Fibroblast of skin of right quadriceps (primary cell): ENCODE data around the gene NR3C1.

Experiments
- DNase-seq: peaks from one replicate; pipeline ENCODE4 v3.0.0-alpha.2; 2013

The NR3C1 gene

DNA sequence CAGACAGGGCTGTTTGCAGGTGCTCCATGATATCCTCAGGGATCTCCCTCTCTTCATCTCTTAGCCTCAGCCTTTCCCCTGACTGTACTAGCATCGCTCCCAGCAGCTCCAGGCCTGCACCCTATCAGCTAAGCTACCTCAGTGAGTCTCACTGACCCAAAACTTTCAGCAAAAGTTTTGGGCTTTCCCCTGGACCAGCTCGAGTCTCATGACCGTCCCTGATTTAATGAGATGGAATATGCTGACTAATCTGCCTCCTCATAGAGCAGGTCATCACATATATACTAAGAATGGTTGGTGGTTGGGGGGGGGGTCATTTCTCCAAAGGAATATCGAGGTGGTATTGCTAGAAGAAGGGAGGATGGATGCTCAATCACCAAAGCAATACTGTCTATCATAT, 151.5 kb downstream of the NR3C1 start:
- DNase-seq, result no peak

DNA sequence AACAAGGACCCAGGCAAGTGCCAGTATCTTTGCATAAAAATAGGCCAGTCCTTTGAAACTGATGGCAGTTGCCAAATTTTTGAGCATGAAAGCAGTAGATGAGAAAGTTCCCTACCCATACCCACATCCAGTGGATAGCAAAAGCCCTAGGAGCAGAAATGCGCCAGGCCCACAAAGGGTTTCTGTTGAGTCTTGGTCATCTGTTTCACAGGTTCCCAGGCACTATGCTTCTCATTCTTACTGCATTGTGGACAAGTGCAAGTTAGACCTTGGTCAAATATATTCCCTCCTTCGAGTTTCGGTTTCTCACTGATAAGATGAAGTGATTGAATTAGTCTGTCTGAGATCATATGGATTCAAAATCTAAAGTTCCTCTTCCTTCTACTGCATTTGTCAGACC, 152.3 kb downstream of the NR3C1 start:
- no peak for DNase-seq

DNA sequence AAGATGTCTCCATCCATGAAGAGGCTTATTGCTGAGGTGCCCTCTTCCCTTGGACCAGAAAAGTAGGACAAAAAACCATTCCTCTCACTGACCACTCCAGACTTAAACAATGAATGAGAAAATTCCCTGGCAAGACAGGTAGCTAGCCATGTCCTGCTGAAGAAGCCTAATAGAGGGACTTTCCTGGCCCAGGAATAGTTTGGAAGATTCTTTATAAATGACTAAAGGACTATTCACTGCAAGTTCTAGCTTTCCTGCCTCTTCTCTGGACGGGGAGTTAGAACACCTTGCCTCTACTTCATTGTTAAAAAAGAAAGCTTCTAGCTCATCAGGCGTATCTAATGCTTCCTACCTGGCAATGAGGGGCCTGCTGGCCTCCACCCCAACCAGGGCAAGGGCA, 153.6 kb downstream of the NR3C1 start:
- DNase-seq, result no peak

DNA sequence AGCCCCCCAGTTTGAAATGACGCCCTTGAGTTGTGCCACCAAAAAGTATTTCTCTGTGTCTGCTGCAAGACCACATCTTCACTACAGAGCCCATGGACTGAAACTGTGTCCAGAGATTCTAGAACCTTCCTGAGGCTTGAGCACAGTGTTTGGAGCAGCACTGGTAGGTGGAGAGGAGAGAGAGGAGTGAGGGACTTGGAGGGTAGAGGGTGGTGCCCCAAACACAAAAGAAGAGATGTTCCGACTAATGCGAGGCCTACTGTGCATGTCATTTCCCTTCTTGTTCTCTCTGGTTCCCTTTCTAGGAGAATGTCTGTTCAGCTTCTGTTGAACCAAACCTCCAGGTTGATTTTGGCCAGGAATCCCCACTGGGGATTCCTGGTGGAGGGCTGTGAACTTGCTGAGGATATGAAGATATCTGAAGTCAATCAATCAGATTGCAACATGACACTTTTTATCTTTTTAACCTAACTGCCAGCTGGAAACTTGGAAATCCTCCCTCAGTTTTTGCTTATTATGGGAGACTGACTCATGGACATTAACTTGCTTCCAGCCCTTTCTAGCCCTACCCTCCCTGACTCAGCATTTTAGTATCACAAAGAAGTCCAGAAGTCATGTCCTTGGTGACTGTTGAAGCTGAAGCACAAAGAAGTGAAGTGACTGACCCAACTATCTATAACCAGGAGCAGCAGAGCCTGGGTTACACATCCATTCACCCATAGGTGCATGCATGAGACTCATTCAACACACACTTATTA, 154.5 kb downstream of the NR3C1 start:
- peak; percentile 83 for DNase-seq

- DNase-seq, result no peak
These were observed 155.1 kb downstream of the NR3C1 start for GRCh38 chr5:143248391-143248790.

DNA sequence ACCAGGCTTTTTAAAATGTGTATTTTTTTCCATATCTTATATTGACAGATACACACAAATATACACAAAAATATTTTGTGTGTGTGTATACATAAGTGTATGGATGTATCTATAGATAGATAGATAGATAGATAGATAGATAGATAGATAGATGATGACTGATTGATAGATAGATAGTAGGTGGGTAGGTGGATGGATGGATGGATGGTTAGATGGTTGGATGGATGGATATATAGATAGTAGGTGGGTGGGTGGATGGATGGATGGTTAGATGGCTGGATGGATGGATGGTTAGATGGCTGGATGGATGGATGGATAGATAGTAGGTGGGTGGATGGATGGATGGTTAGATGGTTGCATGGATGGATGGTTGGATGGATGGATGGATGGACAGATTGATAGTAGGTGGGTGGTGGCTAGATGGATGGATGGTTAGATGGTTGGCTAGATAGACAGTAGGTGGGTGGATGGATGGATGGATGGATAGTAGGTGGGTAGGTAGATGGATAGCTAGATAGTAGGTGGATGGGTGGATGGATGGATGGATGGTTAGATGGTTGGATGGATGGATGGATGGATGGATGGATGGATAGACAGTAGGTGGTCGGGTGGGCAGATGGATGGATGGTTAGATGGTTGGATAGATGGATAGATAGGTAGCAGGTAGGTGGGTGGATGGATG, 156.2 kb downstream of the NR3C1 start:
- DNase-seq, result no peak

DNA sequence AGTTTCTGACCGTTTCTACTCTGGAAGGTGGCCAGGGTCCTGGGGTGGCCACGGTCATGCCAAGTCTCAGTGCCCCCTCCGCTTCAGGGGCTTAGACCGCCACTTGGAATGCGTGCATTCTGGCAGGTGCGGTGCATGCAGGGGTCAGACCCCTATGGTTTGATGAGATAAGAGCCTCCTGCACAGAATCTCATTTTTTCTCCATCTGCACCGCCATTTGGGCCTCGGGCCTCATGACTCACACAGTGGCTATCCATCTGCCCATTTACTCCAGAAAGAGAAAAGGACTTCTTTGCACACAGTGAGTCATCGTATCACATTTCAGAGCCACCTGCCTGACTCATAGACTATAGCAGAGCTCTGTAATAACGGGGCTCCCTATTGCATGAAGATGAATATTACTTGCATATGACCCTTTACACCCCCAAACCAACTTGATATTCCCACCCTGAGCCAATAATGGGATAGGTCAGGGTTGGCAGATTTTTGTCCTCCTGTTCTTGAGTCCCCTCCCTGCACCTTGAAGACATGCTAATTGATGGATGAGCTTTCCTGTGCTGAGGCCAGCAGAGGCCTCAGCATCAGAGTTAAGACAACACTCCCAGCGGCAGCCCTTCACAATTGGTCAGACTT, 157.4 kb downstream of the NR3C1 start:
- DNase-seq, result peak; percentile 92

DNA sequence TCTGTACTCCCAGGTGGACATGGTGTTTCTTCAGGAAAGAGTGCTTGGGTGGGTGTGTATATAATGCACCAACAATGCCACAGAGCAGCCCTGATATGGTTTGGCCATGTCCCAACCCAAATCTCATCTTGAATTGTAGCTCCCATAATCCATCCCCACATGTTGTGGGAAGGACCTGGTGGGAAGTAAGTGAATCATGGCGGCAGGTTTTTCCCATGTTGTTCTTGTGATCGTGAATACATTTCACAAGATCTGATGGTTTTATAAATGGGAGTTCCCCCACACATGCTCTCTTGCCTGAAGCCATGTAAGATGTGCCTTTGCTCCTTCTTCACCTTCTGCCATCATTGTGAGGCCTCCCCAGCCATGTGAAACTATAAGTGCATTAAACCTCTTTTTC, 158.5 kb downstream of the NR3C1 start:
- DNase-seq, result no peak

DNA sequence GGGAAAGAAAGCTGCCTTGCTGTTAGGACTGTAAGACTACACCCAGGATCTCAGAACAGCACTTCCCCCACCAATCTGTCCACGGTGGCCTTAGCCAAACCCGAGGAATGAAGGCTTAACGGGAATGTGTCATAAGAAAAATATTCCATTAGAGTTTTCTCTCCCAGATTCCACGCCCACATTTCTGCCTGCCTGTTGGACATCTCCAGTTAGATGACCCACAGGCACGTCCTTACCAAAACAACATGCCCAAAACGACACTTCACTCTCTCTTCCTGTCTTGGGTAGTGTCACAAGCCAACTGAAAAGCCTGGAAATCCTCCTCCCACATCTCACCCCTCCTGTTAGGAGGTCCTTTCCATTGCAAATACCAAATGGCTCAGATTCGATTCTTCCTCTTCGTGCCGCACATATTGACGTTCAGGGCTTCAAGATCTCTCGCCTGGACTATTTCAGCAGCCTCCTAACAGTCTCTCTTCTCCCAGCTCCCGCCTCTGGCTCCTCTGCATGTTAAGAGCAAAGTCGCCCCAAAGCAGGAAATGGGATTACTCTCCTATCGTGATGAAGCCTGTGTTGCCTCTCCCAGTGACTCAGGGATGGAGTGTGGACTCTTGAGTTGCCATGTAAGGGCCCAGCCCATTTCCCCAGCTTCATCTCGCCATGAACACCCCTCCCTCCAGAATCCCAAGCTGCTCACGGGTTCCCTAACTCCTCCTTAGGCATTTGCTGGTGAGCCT, 159.3 kb downstream of the NR3C1 start:
- DNase-seq, result peak; percentile 98

- no peak for DNase-seq
These were observed 160.4 kb downstream of the NR3C1 start for GRCh38 chr5:143243103-143243502.

DNA sequence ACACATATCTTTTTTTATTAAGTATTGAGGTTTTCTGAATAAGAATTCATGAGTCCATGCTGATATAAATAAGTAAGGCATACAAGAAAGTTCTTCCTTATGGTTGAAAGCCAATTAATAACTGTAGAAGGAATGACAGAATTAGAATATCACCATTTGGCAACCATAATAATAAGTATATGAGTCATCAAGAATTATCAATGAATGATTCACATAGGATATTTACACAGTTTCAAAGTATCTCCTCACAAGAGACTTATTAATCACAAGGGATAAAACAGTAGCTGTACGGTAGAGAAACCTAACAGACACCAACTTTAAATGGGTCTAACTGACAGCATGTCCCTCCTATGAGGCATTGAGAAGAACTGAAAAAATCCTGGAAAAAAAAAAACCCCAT, 161.6 kb downstream of the NR3C1 start:
- DNase-seq, result peak; percentile 69

- DNase-seq, result no peak
These were observed 163.5 kb downstream of the NR3C1 start for GRCh38 chr5:143239882-143240518.

- no peak for DNase-seq
These were observed 164.9 kb downstream of the NR3C1 start for GRCh38 chr5:143238620-143239019.

GRCh38 chr5:143237664-143238063, 165.8 kb downstream of the NR3C1 start:
- no peak for DNase-seq

GRCh38 chr5:143236682-143237081, 166.8 kb downstream of the NR3C1 start:
- peak; percentile 52 for DNase-seq

GRCh38 chr5:143235423-143235822, 168.1 kb downstream of the NR3C1 start:
- peak; percentile 88 for DNase-seq

DNA sequence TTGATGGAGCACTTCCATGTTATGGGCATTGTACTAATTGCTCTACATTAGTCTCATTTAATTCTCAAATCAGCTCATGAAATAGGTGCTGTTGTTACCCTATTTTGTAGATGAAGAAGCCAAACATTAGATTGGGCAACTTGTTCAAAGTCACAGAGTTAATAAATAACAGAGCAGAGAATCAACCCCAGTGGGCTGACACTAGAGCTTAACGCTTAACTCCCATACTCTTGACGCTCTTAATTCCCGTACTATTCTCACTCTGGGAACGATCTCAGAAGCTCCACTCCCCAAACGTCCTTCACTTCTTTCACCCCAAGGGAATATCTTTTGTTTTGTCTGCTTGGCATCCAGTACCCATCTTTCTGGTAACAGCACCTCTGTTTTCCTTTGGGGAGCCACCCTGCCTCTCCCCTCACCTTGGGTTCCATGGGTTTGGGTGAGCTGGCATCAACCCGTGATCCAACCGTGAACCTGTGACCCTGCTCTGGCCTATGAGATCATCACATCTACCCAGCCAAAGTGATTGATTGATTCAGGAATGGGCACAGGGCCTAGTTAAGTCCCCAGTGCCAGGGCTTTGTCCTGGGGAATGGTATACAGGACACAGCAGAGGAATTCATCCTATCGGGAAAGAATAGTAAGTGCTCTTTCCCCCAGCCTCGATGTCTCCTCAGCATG, 169.2 kb downstream of the NR3C1 start:
- DNase-seq, result no peak

DNA sequence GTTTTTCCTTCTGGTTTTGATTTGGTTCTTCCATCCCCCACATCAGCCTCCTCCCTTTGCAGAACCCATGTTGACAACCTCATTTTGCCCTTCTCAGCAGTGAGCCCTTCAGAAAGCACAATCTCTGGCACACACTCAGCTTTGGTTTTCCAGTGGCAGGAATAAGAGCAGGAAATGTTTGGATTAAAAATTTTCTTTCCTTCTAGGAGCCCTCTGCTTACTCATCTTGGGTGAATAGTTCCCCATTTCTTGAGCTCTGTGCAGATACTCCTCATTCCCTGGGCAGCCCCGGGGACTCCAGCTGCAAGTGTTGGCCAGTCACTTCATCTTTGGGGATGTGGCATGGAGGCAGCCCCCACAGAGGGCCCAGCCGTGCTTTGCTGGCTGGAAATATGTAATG, 170.5 kb downstream of the NR3C1 start:
- peak; percentile 88 for DNase-seq

- DNase-seq, result no peak
These were observed 171.3 kb downstream of the NR3C1 start for GRCh38 chr5:143231973-143232812.

GRCh38 chr5:143231416-143231815, 172.1 kb downstream of the NR3C1 start:
- DNase-seq, result no peak

GRCh38 chr5:143230676-143230996, 172.8 kb downstream of the NR3C1 start:
- DNase-seq, result no peak
